Keratinocyte (primary cell): ENCODE measurements around the gene LY6G6F. TPM values are rescaled to one million over a fixed set of nuclear protein-coding genes. Genes with fewer than 3 reads are reported as not detected.

Experiments
- DNase-seq: peaks from one replicate; pipeline ENCODE4 v3.0.0-alpha.2; 2011; ENCODE audit warnings: low read depth, missing footprints, low spot score
- FAIRE-seq: peaks from 2 replicates; lab custom pipeline; 2011; peaks lifted over from hg19 to GRCh38; lab: Jason Lieb, UNC
- H2AFZ ChIP-seq: 2 replicates; pipeline ENCODE4 v1.6.0; 2012; ENCODE audit warnings: low read length, control low read depth, inconsistent platforms; ENCODE audit not compliant: control insufficient read depth
- H3K27ac ChIP-seq: 2 replicates; pipeline ENCODE4 v1.5.1; 2011; ENCODE audit warnings: low read length; ENCODE audit not compliant: control insufficient read depth, insufficient read depth
- H3K27me3 ChIP-seq: 3 replicates; pipeline ENCODE4 v1.6.0; 2011; ENCODE audit warnings: low read length; ENCODE audit not compliant: control insufficient read depth, insufficient read depth; ENCODE audit errors: extremely low read depth
- H3K36me3 ChIP-seq, 2 experiments: 2 replicates in 1 of 2; 3 replicates in 1 of 2; pipeline ENCODE4 v1.5.1; 2011; ENCODE audit warnings: low read length in 2 of 2, mild to moderate bottlenecking in 1 of 2; ENCODE audit not compliant: control insufficient read depth in 2 of 2, insufficient read depth in 2 of 2; ENCODE audit errors: extremely low read depth in 1 of 2
- H3K4me1 ChIP-seq: 3 replicates; pipeline ENCODE4 v1.5.1; 2011; ENCODE audit warnings: low read length; ENCODE audit not compliant: control insufficient read depth, insufficient read depth; ENCODE audit errors: extremely low read depth
- H3K4me2 ChIP-seq: 3 replicates; pipeline ENCODE4 v1.6.0; 2011; ENCODE audit warnings: low read depth, low read length; ENCODE audit not compliant: control insufficient read depth, insufficient read depth; ENCODE audit errors: extremely low read depth
- H3K4me3 ChIP-seq, 3 experiments: fragments of 200-600 bp in 1 of 3; sonication (generic) in 1 of 3; 2 replicates in 2 of 3; 3 replicates in 1 of 3; pipeline ENCODE4 v1.5.1; 2011 to 2016; ENCODE audit warnings: low read length in 3 of 3, mild to moderate bottlenecking in 3 of 3, control low read depth in 2 of 3, inconsistent platforms in 1 of 3, low read depth in 1 of 3, mixed read lengths in 1 of 3, mixed run types in 1 of 3, moderate library complexity in 1 of 3; ENCODE audit not compliant: control insufficient read depth in 2 of 3, insufficient read depth in 2 of 3; ENCODE audit errors: extremely low read depth in 1 of 3
- H3K79me2 ChIP-seq: 2 replicates; pipeline ENCODE4 v1.6.0; 2012; ENCODE audit warnings: low read length; ENCODE audit not compliant: control insufficient read depth, insufficient read depth
- H3K9ac ChIP-seq: 3 replicates; pipeline ENCODE4 v1.6.0; 2011; ENCODE audit warnings: low read length; ENCODE audit not compliant: control insufficient read depth, insufficient read depth; ENCODE audit errors: extremely low read depth
- H3K9me1 ChIP-seq: 3 replicates; pipeline ENCODE4 v1.6.0; 2011; ENCODE audit warnings: low read length; ENCODE audit not compliant: control insufficient read depth, insufficient read depth; ENCODE audit errors: extremely low read depth
- H3K9me3 ChIP-seq: 2 replicates; pipeline ENCODE4 v1.5.1; 2012; ENCODE audit warnings: low read depth, low read length; ENCODE audit not compliant: control insufficient read depth
- H4K20me1 ChIP-seq: 3 replicates; pipeline ENCODE4 v1.6.0; 2011; ENCODE audit warnings: low read length; ENCODE audit not compliant: control insufficient read depth, insufficient read depth; ENCODE audit errors: extremely low read depth
- CTCF ChIP-seq, 3 experiments: IDR thresholded peaks in 1 of 3; conservative IDR thresholded peaks in 1 of 3; optimal IDR thresholded peaks in 1 of 3; 2 replicates in 2 of 3; 3 replicates in 1 of 3; pipeline versions ENCODE3 to v1.5.1; 2011; ENCODE audit warnings: low read length in 3 of 3, mild to moderate bottlenecking in 3 of 3, moderate library complexity in 2 of 3, control low read depth in 1 of 3, inconsistent platforms in 1 of 3; ENCODE audit not compliant: insufficient read depth in 2 of 3; ENCODE audit errors: extremely low read depth in 1 of 3
- EZH2 ChIP-seq: IDR thresholded peaks from one replicate; pipeline ENCODE4 v1.6.1; 2012; ENCODE audit warnings: inconsistent platforms, mild to moderate bottlenecking, low read length, moderate library complexity
- dilution Hi-C: fragments of 300-500 bp; cut with MboI; formaldehyde crosslinking; loops from one replicate; pipeline ENCODE4 v1.7.0; 2020; ENCODE audit warnings: low sequenced_read_pairs; ENCODE audit not compliant: extremely low pct_ligation_motif_present
- polyA plus RNA-seq, 5 experiments: library from polyadenylated mRNA; depleted of rRNA in 3 of 5; stranded (reverse) in 3 of 5; stranded (forward) in 1 of 5; unstranded in 1 of 5; fragments of >200 nt; gene quantifications; 1 replicate in 1 of 5; 2 replicates in 3 of 5; 3 replicates in 1 of 5; pipeline versions ENCODE4 v1.2.1 to v1.2.3, GENCODE V29; 2011 to 2012; ENCODE audit warnings: missing spikeins in 2 of 5, low read depth in 1 of 5, low replicate concordance in 1 of 5

LY6G6F gene
- polyA plus RNA-seq, 1 donor (not counting 4 experiments of a cell fraction or from before 2014, with no cell fraction given) = not detected

GRCh38 chr6:31666337-31666965 is 40.2 kb upstream of the LY6G6F start:
- Histone ChIP-seq H3K4me3 (peak overlapping the region; percentile 93 to 95 (median 94)), H2AFZ (peak overlapping the region; percentile 72), H3K27ac (peak overlapping the region; percentile 84), H3K9me1 (no peaks in the 10 kb centered on the region), H3K79me2 (peaks cover 40% of the 10 kb centered on the region), H3K4me1 (peaks cover 22% of the 10 kb centered on the region), H3K4me2 (peak overlapping the region; percentile 91), H3K9ac (peak overlapping the region; percentile 94), H3K27me3 (no peaks in the 10 kb centered on the region), H3K9me3 (no peaks in the 10 kb centered on the region), H3K36me3 (peaks cover 32 to 44% of the 10 kb centered on the region in 2 experiments), H4K20me1 (no peaks in the 10 kb centered on the region)
- no peak for FAIRE-seq
- no peak for TF ChIP-seq EZH2
- TF ChIP-seq CTCF (optimal IDR thresholded peaks at IDR 0.05 in 1 of 3, IDR thresholded peaks at IDR 0.05 in 1 of 3, conservative IDR thresholded peaks at IDR 0.05 in 1 of 3; ENCODE audit: extremely low read depth in 1 of 3, insufficient read depth in 2 of 3, low read length in 3 of 3) = no peak
- dilution Hi-C loops = no loop called here
- DNase-seq = no peak

- DNase-seq (no peak), FAIRE-seq (no peak)
- H3K27ac ChIP-seq = no peak within 1 kb of the TSS
- H3K4me2 ChIP-seq = no peak within 1 kb of the TSS
- H3K27me3 ChIP-seq = no peaks in the 10 kb centered on the region
- H4K20me1 ChIP-seq = no peaks in the 10 kb centered on the region
- TF ChIP-seq EZH2 (no peak), CTCF (optimal IDR thresholded peaks at IDR 0.05 in 1 of 3, IDR thresholded peaks at IDR 0.05 in 1 of 3, conservative IDR thresholded peaks at IDR 0.05 in 1 of 3; ENCODE audit: extremely low read depth in 1 of 3, insufficient read depth in 2 of 3, low read length in 3 of 3) (no peak)
- H3K4me3 ChIP-seq = no peak within 1 kb of the TSS
- no peak within 1 kb of the TSS for H2AFZ ChIP-seq
- dilution Hi-C loops = no loop called here
- H3K4me1 ChIP-seq = peaks cover 5% of the 10 kb centered on the region
- H3K9me3 ChIP-seq = no peaks in the 10 kb centered on the region
- H3K9me1 ChIP-seq = no peaks in the 10 kb centered on the region
- peaks cover 41 to 48% of the 10 kb centered on the region in 2 experiments for H3K36me3 ChIP-seq
- no peak within 1 kb of the TSS for H3K9ac ChIP-seq
- H3K79me2 ChIP-seq = peaks cover 40% of the 10 kb centered on the region
These were observed 37.0 kb upstream of the LY6G6F start, which contains the start of gene LY6G5B for GRCh38 chr6:31669676-31670075. TSS of gene LY6G5B (plus strand) at chr6:31669976. CDS start at chr6:31670951, 975 bp downstream.
